DMS79 (cell line): Measurements from ENCODE around the gene EPN2.

ENCODE experiments used
- DNase-seq: peaks from one replicate; lab custom pipeline; 2025; lab: John Stamatoyannopoulos, UW

The EPN2 gene

GRCh38 chr17:19239544-19239943 is 2.4 kb downstream of the EPN2 start:
- no peak for DNase-seq

- no peak for DNase-seq
Measured at GRCh38 chr17:19242323-19242722, 5.2 kb downstream of the EPN2 start.

- no peak for DNase-seq
Measured at GRCh38 chr17:19242926-19243325, 5.8 kb downstream of the EPN2 start.

GRCh38 chr17:19243838-19244237 is 6.7 kb downstream of the EPN2 start:
- DNase-seq = no peak

GRCh38 chr17:19244357-19244756 is 7.2 kb downstream of the EPN2 start:
- no peak for DNase-seq

GRCh38 chr17:19244781-19245180 is 7.6 kb downstream of the EPN2 start:
- DNase-seq = no peak

GRCh38 chr17:19247473-19247872 is 10.3 kb downstream of the EPN2 start:
- no peak for DNase-seq

GRCh38 chr17:19248151-19248927 is 11.2 kb downstream of the EPN2 start:
- DNase-seq = no peak

GRCh38 chr17:19248928-19249574 is 11.9 kb downstream of the EPN2 start:
- no peak for DNase-seq

GRCh38 chr17:19249681-19250080 is 12.5 kb downstream of the EPN2 start:
- no peak for DNase-seq

GRCh38 chr17:19250421-19251173 is 13.4 kb downstream of the EPN2 start:
- no peak for DNase-seq

GRCh38 chr17:19253112-19253511 is 15.9 kb downstream of the EPN2 start:
- DNase-seq = no peak

- DNase-seq = no peak
Measured at GRCh38 chr17:19254651-19255050, 17.5 kb downstream of the EPN2 start.

- DNase-seq = no peak
Measured at GRCh38 chr17:19255279-19255678, 18.1 kb downstream of the EPN2 start.

- DNase-seq = no peak
Measured at GRCh38 chr17:19258371-19258770, 21.2 kb downstream of the EPN2 start.

GRCh38 chr17:19260958-19261357 is 23.8 kb downstream of the EPN2 start:
- no peak for DNase-seq

GRCh38 chr17:19261426-19261825 is 24.3 kb downstream of the EPN2 start:
- no peak for DNase-seq

- no peak for DNase-seq
Measured at GRCh38 chr17:19262650-19263631, 25.8 kb downstream of the EPN2 start.

GRCh38 chr17:19263641-19264051 is 26.5 kb downstream of the EPN2 start:
- no peak for DNase-seq

GRCh38 chr17:19264268-19264667 is 27.1 kb downstream of the EPN2 start:
- DNase-seq = no peak

GRCh38 chr17:19264681-19265080 is 27.5 kb downstream of the EPN2 start:
- DNase-seq = no peak

- DNase-seq = no peak
Measured at GRCh38 chr17:19265755-19266154, 28.6 kb downstream of the EPN2 start.
